Measurements from ENCODE around the gene DIAPH3. TPM values are rescaled to one million over a fixed set of nuclear protein-coding genes. Genes with fewer than 3 reads are reported as not detected.
A peak's percentile ranks its signal among the peaks of the same experiment; 100 is the strongest.

Gene DIAPH3
- total RNA-seq, 3 donors from 2014 or later = 1.3 to 5.7 (median 3.1) TPM

- Histone ChIP-seq H3K4me3 (no peak overlapping the region), H3K9me3 (no peaks in the 10 kb centered on the region), H3K4me1 (ENCODE audit: low read depth) (no peaks in the 10 kb centered on the region), H3K36me3 (ENCODE audit: low read depth) (no peaks in the 10 kb centered on the region)
- TF ChIP-seq, protein P1, sequence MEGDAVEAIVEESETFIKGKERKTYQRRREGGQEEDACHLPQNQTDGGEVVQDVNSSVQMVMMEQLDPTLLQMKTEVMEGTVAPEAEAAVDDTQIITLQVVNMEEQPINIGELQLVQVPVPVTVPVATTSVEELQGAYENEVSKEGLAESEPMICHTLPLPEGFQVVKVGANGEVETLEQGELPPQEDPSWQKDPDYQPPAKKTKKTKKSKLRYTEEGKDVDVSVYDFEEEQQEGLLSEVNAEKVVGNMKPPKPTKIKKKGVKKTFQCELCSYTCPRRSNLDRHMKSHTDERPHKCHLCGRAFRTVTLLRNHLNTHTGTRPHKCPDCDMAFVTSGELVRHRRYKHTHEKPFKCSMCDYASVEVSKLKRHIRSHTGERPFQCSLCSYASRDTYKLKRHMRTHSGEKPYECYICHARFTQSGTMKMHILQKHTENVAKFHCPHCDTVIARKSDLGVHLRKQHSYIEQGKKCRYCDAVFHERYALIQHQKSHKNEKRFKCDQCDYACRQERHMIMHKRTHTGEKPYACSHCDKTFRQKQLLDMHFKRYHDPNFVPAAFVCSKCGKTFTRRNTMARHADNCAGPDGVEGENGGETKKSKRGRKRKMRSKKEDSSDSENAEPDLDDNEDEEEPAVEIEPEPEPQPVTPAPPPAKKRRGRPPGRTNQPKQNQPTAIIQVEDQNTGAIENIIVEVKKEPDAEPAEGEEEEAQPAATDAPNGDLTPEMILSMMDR (IDR thresholded peaks at IDR 0.05) = no peak
- ATAC-seq (no peak), DNase-seq (no peak)
- intact Hi-C loops (cut with DNase I, micrococcal nuclease) = no loop called here
Measured at GRCh38 chr13:59846845-59847620, 316.7 kb downstream of the DIAPH3 start.

- Histone ChIP-seq H3K36me3 (ENCODE audit: low read depth) (no peaks in the 10 kb centered on the region), H3K4me3 (no peak overlapping the region), H3K9me3 (no peaks in the 10 kb centered on the region), H3K4me1 (ENCODE audit: low read depth) (no peaks in the 10 kb centered on the region)
- DNase-seq (no peak), ATAC-seq (no peak)
- intact Hi-C loops (cut with DNase I, micrococcal nuclease) = no loop called here
- TF ChIP-seq, protein P1 (IDR thresholded peaks at IDR 0.05) = no peak
Measured at GRCh38 chr13:59843040-59843439, 320.7 kb downstream of the DIAPH3 start.

- DNase-seq = no peak
- intact Hi-C loops (cut with DNase I, micrococcal nuclease) = no loop called here
- Histone ChIP-seq H3K4me1 (ENCODE audit: low read depth) (no peaks in the 10 kb centered on the region), H3K9me3 (no peaks in the 10 kb centered on the region), H3K36me3 (ENCODE audit: low read depth) (no peaks in the 10 kb centered on the region), H3K4me3 (no peak overlapping the region)
- TF ChIP-seq, protein P1 (IDR thresholded peaks at IDR 0.05) = no peak
- no peak for ATAC-seq
Measured at GRCh38 chr13:59842507-59842906, 321.2 kb downstream of the DIAPH3 start.

GRCh38 chr13:59839186-59839585 is 324.5 kb downstream of the DIAPH3 start:
- Histone ChIP-seq H3K9me3 (no peaks in the 10 kb centered on the region), H3K4me1 (ENCODE audit: low read depth) (no peaks in the 10 kb centered on the region), H3K36me3 (ENCODE audit: low read depth) (no peaks in the 10 kb centered on the region), H3K4me3 (no peak overlapping the region)
- intact Hi-C loops (cut with DNase I, micrococcal nuclease) = no loop called here
- TF ChIP-seq, protein P1 (IDR thresholded peaks at IDR 0.05) = no peak
- ATAC-seq (no peak), DNase-seq (no peak)

GRCh38 chr13:59837101-59837500 is 326.6 kb downstream of the DIAPH3 start:
- ATAC-seq (peak; percentile 67), DNase-seq (peak in 1 of 3 donors; percentile 54)
- no peak overlapping the region for H3K4me3 ChIP-seq
- H3K9me3 ChIP-seq = no peaks in the 10 kb centered on the region
- H3K36me3 ChIP-seq (ENCODE audit: low read depth) = no peaks in the 10 kb centered on the region
- H3K4me1 ChIP-seq (ENCODE audit: low read depth) = no peaks in the 10 kb centered on the region
- TF ChIP-seq, protein P1 (IDR thresholded peaks at IDR 0.05) = no peak
- intact Hi-C loops (cut with DNase I, micrococcal nuclease) = no loop called here
